ENCODE results near the gene ALOXE3.
"Not testable (repeated sequence)": the region's sequence is repeated elsewhere in the genome, so short reads cannot be mapped to it uniquely, and the experiment has no call there.

Gene ALOXE3

GRCh38 chr17:8096541-8096940 is 21.8 kb downstream of the ALOXE3 start:
- no peak for DNase-seq (ENCODE audit: low read depth, low spot score)

- DNase-seq (ENCODE audit: low read depth, low spot score): no peak
These were observed 23.0 kb downstream of the ALOXE3 start for GRCh38 chr17:8095361-8095760.

GRCh38 chr17:8091033-8091687 is 27.2 kb downstream of the ALOXE3 start:
- DNase-seq (ENCODE audit: low read depth, low spot score): no peak

GRCh38 chr17:8089728-8090127 is 28.6 kb downstream of the ALOXE3 start:
- no peak for DNase-seq (ENCODE audit: low read depth, low spot score)

GRCh38 chr17:8087952-8088230 is 30.4 kb downstream of the ALOXE3 start:
- DNase-seq (ENCODE audit: low read depth, low spot score): no peak

- DNase-seq (ENCODE audit: low read depth, low spot score): no peak
These were observed 31.0 kb downstream of the ALOXE3 start, which contains the start of gene ALOX12B for GRCh38 chr17:8087075-8087951. Gene ALOX12B (minus strand): TSS chr17:8087716. CDS start chr17:8087442, 274 bp downstream.

- no peak for DNase-seq (ENCODE audit: low read depth, low spot score)
These were observed 34.1 kb downstream of the ALOXE3 start for GRCh38 chr17:8084250-8084649.

- no peak for DNase-seq (ENCODE audit: low read depth, low spot score)
These were observed 36.0 kb downstream of the ALOXE3 start for GRCh38 chr17:8082292-8082691.

GRCh38 chr17:8081876-8082275 is 36.4 kb downstream of the ALOXE3 start:
- DNase-seq (ENCODE audit: low read depth, low spot score): no peak

- no peak for DNase-seq (ENCODE audit: low read depth, low spot score)
These were observed 37.5 kb downstream of the ALOXE3 start for GRCh38 chr17:8080799-8081219.

- DNase-seq (ENCODE audit: low read depth, low spot score): no peak
These were observed 38.0 kb downstream of the ALOXE3 start for GRCh38 chr17:8080208-8080798.

GRCh38 chr17:8079291-8080207 is 38.8 kb downstream of the ALOXE3 start:
- peak; percentile 82 for DNase-seq (ENCODE audit: low read depth, low spot score)

- not testable (repeated sequence) for DNase-seq (ENCODE audit: low read depth, low spot score)
These were observed 40.4 kb downstream of the ALOXE3 start for GRCh38 chr17:8077939-8078338.

GRCh38 chr17:8076502-8077266 is 41.6 kb downstream of the ALOXE3 start:
- DNase-seq (ENCODE audit: low read depth, low spot score): no peak

- DNase-seq (ENCODE audit: low read depth, low spot score): no peak
These were observed 42.6 kb downstream of the ALOXE3 start for GRCh38 chr17:8075574-8076342.

- DNase-seq (ENCODE audit: low read depth, low spot score): no peak
These were observed 43.2 kb downstream of the ALOXE3 start for GRCh38 chr17:8075081-8075480.

- no peak for DNase-seq (ENCODE audit: low read depth, low spot score)
These were observed 43.8 kb downstream of the ALOXE3 start for GRCh38 chr17:8074554-8074953.

- peak; percentile 77 for DNase-seq (ENCODE audit: low read depth, low spot score)
These were observed 44.5 kb downstream of the ALOXE3 start for GRCh38 chr17:8073627-8074484.
